Measurements from ENCODE around the gene DENND1A.

DNA sequence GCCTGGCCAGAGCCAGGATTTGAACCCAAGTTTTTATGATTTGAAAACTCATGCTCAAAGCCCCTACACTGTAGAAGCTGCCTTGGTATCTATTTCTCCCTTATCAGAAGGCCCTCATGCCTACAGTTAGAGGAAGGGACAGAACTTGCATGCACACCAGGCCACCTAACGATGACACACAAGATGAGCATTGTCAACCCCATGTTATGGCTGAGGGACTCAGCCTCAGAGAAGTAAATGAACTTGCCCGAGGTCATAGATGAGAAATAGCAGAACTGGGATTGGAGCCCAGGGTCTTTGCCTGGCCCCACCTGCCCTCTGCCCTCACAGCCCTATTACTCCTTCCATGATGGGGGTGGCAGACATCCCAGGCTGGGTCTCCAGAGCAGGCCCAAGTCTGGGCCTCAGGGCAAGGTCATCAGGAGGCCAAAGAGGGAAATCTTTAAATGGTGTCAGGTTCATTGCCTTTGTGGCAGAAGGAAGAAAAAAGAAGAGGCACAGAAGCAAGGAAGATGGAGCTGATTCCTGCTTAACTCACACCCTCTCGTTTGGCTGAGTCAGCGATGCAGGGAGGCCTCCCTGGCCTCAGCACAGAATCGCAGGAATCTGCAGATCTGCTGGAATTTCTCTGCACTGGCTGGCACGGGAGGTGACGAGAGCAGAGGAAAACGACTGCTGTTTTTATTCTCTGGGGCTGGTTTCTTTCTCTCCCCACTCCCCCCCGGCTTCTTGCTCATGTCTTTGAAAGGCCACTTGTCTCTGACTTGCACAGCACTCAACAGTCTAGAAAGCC is 594.5 kb downstream of the DENND1A start:
- no peak for TF ChIP-seq POLR2A (IDR thresholded peaks at IDR 0.05)
- TF ChIP-seq, protein P1, sequence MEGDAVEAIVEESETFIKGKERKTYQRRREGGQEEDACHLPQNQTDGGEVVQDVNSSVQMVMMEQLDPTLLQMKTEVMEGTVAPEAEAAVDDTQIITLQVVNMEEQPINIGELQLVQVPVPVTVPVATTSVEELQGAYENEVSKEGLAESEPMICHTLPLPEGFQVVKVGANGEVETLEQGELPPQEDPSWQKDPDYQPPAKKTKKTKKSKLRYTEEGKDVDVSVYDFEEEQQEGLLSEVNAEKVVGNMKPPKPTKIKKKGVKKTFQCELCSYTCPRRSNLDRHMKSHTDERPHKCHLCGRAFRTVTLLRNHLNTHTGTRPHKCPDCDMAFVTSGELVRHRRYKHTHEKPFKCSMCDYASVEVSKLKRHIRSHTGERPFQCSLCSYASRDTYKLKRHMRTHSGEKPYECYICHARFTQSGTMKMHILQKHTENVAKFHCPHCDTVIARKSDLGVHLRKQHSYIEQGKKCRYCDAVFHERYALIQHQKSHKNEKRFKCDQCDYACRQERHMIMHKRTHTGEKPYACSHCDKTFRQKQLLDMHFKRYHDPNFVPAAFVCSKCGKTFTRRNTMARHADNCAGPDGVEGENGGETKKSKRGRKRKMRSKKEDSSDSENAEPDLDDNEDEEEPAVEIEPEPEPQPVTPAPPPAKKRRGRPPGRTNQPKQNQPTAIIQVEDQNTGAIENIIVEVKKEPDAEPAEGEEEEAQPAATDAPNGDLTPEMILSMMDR (IDR thresholded peaks at IDR 0.05) = no peak

Data from adrenal gland (tissue), 5 donors.